ENCODE results near the gene S100A13.

DNA sequence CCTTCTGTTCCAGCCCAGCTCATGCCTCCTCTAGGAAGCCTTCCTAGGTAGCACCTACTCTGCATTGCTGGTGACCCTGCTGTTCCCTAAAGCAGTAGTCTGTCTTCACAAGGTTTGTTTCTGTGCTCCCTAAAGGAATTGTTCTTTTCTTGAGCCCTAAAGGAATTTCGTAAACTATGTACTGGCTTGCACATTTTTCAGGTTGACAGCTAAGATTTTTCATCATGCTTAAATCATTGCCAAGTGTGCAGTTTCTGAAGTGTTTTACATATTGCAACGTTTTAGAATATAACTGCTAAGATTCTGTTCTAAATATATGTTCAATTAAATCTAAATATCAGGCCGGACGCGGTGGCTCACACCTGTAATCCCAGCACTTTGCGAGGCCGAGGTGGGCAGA lies 27.5 kb downstream of the S100A13 start:
- TF ChIP-seq ZNF8 (CRISPR knock-in tag; IDR thresholded peaks at IDR 0.05) (no peak), CSRNP3 (CRISPR knock-in tag; IDR thresholded peaks at IDR 0.05) (no peak), ZNF565 (CRISPR knock-in tag; conservative IDR thresholded peaks at IDR 0.05; ENCODE audit: low read depth) (no peak), PPARA (CRISPR knock-in tag; IDR thresholded peaks at IDR 0.05; ENCODE audit: borderline replicate concordance) (no peak), ARNTL (CRISPR knock-in tag; IDR thresholded peaks at IDR 0.05; ENCODE audit: borderline replicate concordance, low read depth) (no peak), GLIS3 (CRISPR knock-in tag; IDR thresholded peaks at IDR 0.05) (no peak), ESRRG (CRISPR knock-in tag; IDR thresholded peaks at IDR 0.05) (no peak), SNAI2 (CRISPR knock-in tag; IDR thresholded peaks at IDR 0.05) (no peak), ZFP30 (CRISPR knock-in tag; IDR thresholded peaks at IDR 0.05) (no peak), CSDC2 (CRISPR knock-in tag; IDR thresholded peaks at IDR 0.05) (no peak)
- TF ChIP-seq, protein P1, sequence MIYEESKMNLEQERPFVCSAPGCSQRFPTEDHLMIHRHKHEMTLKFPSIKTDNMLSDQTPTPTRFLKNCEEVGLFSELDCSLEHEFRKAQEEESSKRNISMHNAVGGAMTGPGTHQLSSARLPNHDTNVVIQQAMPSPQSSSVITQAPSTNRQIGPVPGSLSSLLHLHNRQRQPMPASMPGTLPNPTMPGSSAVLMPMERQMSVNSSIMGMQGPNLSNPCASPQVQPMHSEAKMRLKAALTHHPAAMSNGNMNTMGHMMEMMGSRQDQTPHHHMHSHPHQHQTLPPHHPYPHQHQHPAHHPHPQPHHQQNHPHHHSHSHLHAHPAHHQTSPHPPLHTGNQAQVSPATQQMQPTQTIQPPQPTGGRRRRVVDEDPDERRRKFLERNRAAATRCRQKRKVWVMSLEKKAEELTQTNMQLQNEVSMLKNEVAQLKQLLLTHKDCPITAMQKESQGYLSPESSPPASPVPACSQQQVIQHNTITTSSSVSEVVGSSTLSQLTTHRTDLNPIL (CRISPR knock-in tag; IDR thresholded peaks at IDR 0.05; ENCODE audit: low read depth), result no peak
